HEK293T (cell line): ENCODE data around the gene TTC17.

Source experiments
- BHLHE40 ChIP-seq: fragments of 450-650 bp; IDR thresholded peaks from 2 replicates; pipeline ENCODE4 v1.6.1; 2016; ENCODE audit warnings: mild to moderate bottlenecking, moderate library complexity, borderline replicate concordance
- CTBP1 ChIP-seq: fragments of 450-650 bp; IDR thresholded peaks from 2 replicates; pipeline ENCODE4 v1.6.1; 2016; ENCODE audit warnings: borderline replicate concordance
- ELF4 ChIP-seq: fragments of 450-650 bp; IDR thresholded peaks from 2 replicates; pipeline ENCODE4 v1.6.1; 2017; ENCODE audit warnings: antibody characterized with exemption
- FOXA1 ChIP-seq: fragments of 450-650 bp; IDR thresholded peaks from 2 replicates; pipeline ENCODE4 v1.6.1; 2016; ENCODE audit warnings: mild to moderate bottlenecking
- FOXK2 ChIP-seq: fragments of 450-650 bp; IDR thresholded peaks from 2 replicates; pipeline ENCODE4 v1.6.1; 2016; ENCODE audit warnings: mild to moderate bottlenecking
- FOXM1 ChIP-seq: fragments of 450-650 bp; IDR thresholded peaks from 2 replicates; pipeline ENCODE4 v1.6.1; 2017; ENCODE audit warnings: mild to moderate bottlenecking, borderline replicate concordance
- HDGF ChIP-seq: fragments of 450-650 bp; IDR thresholded peaks from 2 replicates; pipeline ENCODE4 v1.6.1; 2017; ENCODE audit warnings: antibody characterized with exemption, borderline replicate concordance
- L3MBTL2 ChIP-seq: fragments of 450-650 bp; conservative IDR thresholded peaks from 2 replicates; pipeline ENCODE4 v1.6.1; 2016; ENCODE audit warnings: mild to moderate bottlenecking
- LEF1 ChIP-seq: fragments of 450-650 bp; IDR thresholded peaks from 2 replicates; pipeline ENCODE4 v1.6.1; 2017; ENCODE audit warnings: mild to moderate bottlenecking, borderline replicate concordance
- NFRKB ChIP-seq: fragments of 450-650 bp; IDR thresholded peaks from 2 replicates; pipeline ENCODE4 v1.6.1; 2016; ENCODE audit warnings: mild to moderate bottlenecking, moderate library complexity
- SP1 ChIP-seq: fragments of 450-650 bp; IDR thresholded peaks from 2 replicates; pipeline ENCODE4 v1.6.1; 2017
- SUZ12 ChIP-seq: fragments of 450-650 bp; IDR thresholded peaks from 2 replicates; pipeline ENCODE4 v1.6.1; 2016; ENCODE audit warnings: mild to moderate bottlenecking
- TARDBP ChIP-seq: fragments of 450-650 bp; IDR thresholded peaks from 2 replicates; pipeline ENCODE4 v1.6.1; 2016
- ZNF384 ChIP-seq: fragments of 450-650 bp; IDR thresholded peaks from 2 replicates; pipeline ENCODE4 v1.6.1; 2016

DNA sequence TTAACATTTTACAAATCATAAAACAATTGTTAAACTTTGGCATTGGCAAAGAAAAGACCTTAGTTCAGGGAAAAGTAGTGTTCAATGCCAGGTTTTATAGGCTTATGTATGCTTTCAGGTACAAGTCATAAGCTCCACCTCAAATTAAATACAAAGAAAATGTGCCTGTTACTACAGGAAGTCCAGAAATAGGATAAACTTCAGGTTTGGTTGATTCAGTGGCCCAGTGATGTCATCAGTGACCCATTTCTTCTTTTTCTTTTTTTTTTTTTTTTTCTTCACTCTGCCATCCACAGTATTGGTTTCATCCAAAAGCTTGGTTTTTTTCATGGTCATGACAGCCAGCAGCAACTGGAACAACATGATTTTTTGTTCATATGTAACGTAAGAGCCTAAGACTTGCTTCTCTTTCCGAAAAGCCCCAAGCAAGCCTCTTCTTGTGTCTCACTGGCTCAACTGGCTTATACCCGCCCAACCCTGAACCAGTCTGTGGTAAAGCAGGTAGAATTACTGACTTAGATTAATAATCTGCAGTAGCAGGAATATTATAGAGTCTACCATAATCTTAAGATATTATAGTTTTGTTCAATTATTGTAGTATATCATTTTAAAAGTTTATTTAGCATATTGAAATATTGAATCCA lies 46.2 kb downstream of the TTC17 start:
- TF ChIP-seq ELF4 (no peak), LEF1 (no peak), TARDBP (no peak), SP1 (no peak), FOXM1 (no peak), CTBP1 (no peak), FOXK2 (no peak), NFRKB (no peak), SUZ12 (no peak), BHLHE40 (no peak), HDGF (no peak), FOXA1 (no peak), ZNF384 (no peak), L3MBTL2 (no peak)
